ENCODE results near the gene AK8.

DNA sequence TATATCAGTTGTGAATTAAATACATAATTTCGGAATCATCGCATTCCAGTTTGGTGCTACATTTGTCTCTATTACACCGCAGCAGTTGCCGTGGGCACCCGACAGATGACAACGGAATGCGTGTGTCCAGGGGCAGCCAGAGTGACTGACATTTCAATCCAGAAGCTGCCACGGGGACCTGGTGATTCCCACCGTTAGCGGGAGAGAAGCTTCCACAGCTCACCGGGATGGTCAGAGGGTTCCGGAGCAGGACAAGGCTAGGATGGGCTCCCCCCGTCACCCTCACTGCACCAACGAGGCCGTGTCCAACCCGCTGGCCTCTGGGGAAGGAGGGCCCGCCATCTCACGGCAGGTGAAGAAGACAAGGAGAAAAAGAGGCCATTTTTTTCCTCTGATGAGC, 121.1 kb downstream of the AK8 start:
- TF ChIP-seq, protein P1, sequence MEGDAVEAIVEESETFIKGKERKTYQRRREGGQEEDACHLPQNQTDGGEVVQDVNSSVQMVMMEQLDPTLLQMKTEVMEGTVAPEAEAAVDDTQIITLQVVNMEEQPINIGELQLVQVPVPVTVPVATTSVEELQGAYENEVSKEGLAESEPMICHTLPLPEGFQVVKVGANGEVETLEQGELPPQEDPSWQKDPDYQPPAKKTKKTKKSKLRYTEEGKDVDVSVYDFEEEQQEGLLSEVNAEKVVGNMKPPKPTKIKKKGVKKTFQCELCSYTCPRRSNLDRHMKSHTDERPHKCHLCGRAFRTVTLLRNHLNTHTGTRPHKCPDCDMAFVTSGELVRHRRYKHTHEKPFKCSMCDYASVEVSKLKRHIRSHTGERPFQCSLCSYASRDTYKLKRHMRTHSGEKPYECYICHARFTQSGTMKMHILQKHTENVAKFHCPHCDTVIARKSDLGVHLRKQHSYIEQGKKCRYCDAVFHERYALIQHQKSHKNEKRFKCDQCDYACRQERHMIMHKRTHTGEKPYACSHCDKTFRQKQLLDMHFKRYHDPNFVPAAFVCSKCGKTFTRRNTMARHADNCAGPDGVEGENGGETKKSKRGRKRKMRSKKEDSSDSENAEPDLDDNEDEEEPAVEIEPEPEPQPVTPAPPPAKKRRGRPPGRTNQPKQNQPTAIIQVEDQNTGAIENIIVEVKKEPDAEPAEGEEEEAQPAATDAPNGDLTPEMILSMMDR (conservative IDR thresholded peaks at IDR 0.05; ENCODE audit: low read length), result no peak
- no peak for TF ChIP-seq EZH2phosphoT487 (IDR thresholded peaks at IDR 0.05; ENCODE audit: borderline replicate concordance, low read depth, low read length)

Data from OCI-LY7 (cell line).